Measurements from ENCODE around the gene ATXN7.

Gene ATXN7

GRCh38 chr3:63967675-63968611 is 104.3 kb downstream of the ATXN7 start:
- Histone ChIP-seq H3K9me3 (ENCODE audit: insufficient read depth, low read depth, low read length) (no peaks in the 10 kb centered on the region), H3K9ac (ENCODE audit: low read depth, low read length, poor library complexity, severe bottlenecking) (peak overlapping the region; percentile 84), H3K4me2 (ENCODE audit: low read depth, low read length, poor library complexity, severe bottlenecking) (peak overlapping the region; percentile 96), H3K4me3 (ENCODE audit: low read length, poor library complexity, severe bottlenecking) (peak overlapping the region; percentile 82), H3K79me2 (ENCODE audit: insufficient read depth, low read length) (peaks cover 80% of the 10 kb centered on the region), H3K36me3 (ENCODE audit: insufficient read depth, low read length) (peaks cover 7% of the 10 kb centered on the region; the same call in 1 of the 2 replicates), H3K27me3 (ENCODE audit: insufficient read depth, low read length, poor library complexity, severe bottlenecking) (no peaks in the 10 kb centered on the region), H4K20me1 (ENCODE audit: insufficient read depth, low read length, poor library complexity, severe bottlenecking) (peaks cover 45% of the 10 kb centered on the region), H3K9me2 (replicated peaks; ENCODE audit: low read depth, low read length) (no peaks in the 10 kb centered on the region), H3F3A (ENCODE audit: low read depth) (peaks cover 23% of the 10 kb centered on the region), H3K4me1 (ENCODE audit: insufficient read depth, low read length, poor library complexity, severe bottlenecking) (peaks cover 64% of the 10 kb centered on the region), H2AFZ (ENCODE audit: low read length) (peak overlapping the region; percentile 11; the same call in 1 of the 2 replicates)
- no peak for TF ChIP-seq CTCF (conservative IDR thresholded peaks at IDR 0.05; ENCODE audit: low read length)
- TF ChIP-seq EZH2phosphoT487 (IDR thresholded peaks at IDR 0.05; ENCODE audit: borderline replicate concordance): no peak

- TF ChIP-seq CTCF (conservative IDR thresholded peaks at IDR 0.05; ENCODE audit: low read length) (no peak), EZH2phosphoT487 (IDR thresholded peaks at IDR 0.05; ENCODE audit: borderline replicate concordance) (no peak)
- Histone ChIP-seq H3K4me2 (ENCODE audit: low read depth, low read length, poor library complexity, severe bottlenecking) (peak overlapping the region; percentile 96), H3K27me3 (ENCODE audit: insufficient read depth, low read length, poor library complexity, severe bottlenecking) (no peaks in the 10 kb centered on the region), H3K9me3 (ENCODE audit: insufficient read depth, low read depth, low read length) (no peaks in the 10 kb centered on the region), H3K79me2 (ENCODE audit: insufficient read depth, low read length) (peaks cover 82% of the 10 kb centered on the region), H3K4me3 (ENCODE audit: low read length, poor library complexity, severe bottlenecking) (peak overlapping the region; percentile 82), H3K9ac (ENCODE audit: low read depth, low read length, poor library complexity, severe bottlenecking) (peak overlapping the region; percentile 84), H3K36me3 (ENCODE audit: insufficient read depth, low read length) (peaks cover 5% of the 10 kb centered on the region; the same call in 1 of the 2 replicates), H3F3A (ENCODE audit: low read depth) (peaks cover 23% of the 10 kb centered on the region), H2AFZ (ENCODE audit: low read length) (no peak overlapping the region), H4K20me1 (ENCODE audit: insufficient read depth, low read length, poor library complexity, severe bottlenecking) (peaks cover 47% of the 10 kb centered on the region), H3K4me1 (ENCODE audit: insufficient read depth, low read length, poor library complexity, severe bottlenecking) (peaks cover 64% of the 10 kb centered on the region), H3K9me2 (replicated peaks; ENCODE audit: low read depth, low read length) (no peaks in the 10 kb centered on the region)
These were observed 105.1 kb downstream of the ATXN7 start for GRCh38 chr3:63968612-63969350.

- peaks cover 23% of the 10 kb centered on the region for H3F3A ChIP-seq (ENCODE audit: low read depth)
These were observed 106.2 kb downstream of the ATXN7 start for GRCh38 chr3:63969876-63970275.

More at GRCh38 chr3:63969876-63970275, 106.2 kb downstream of the ATXN7 start:
- Histone ChIP-seq H3K27me3 (ENCODE audit: insufficient read depth, low read length, poor library complexity, severe bottlenecking) (no peaks in the 10 kb centered on the region), H3K9me2 (replicated peaks; ENCODE audit: low read depth, low read length) (no peaks in the 10 kb centered on the region), H3K4me3 (ENCODE audit: low read length, poor library complexity, severe bottlenecking) (peak overlapping the region; percentile 82), H3K79me2 (ENCODE audit: insufficient read depth, low read length) (peaks cover 83% of the 10 kb centered on the region), H4K20me1 (ENCODE audit: insufficient read depth, low read length, poor library complexity, severe bottlenecking) (peaks cover 54% of the 10 kb centered on the region), H2AFZ (ENCODE audit: low read length) (no peak overlapping the region), H3K4me1 (ENCODE audit: insufficient read depth, low read length, poor library complexity, severe bottlenecking) (peaks cover 63% of the 10 kb centered on the region), H3K36me3 (ENCODE audit: insufficient read depth, low read length) (peaks cover 11% of the 10 kb centered on the region; the same call in 1 of the 2 replicates), H3K9me3 (ENCODE audit: insufficient read depth, low read depth, low read length) (no peaks in the 10 kb centered on the region), H3K4me2 (ENCODE audit: low read depth, low read length, poor library complexity, severe bottlenecking) (peak overlapping the region; percentile 96), H3K9ac (ENCODE audit: low read depth, low read length, poor library complexity, severe bottlenecking) (peak overlapping the region; percentile 84)
- no peak for TF ChIP-seq EZH2phosphoT487 (IDR thresholded peaks at IDR 0.05; ENCODE audit: borderline replicate concordance)
- TF ChIP-seq CTCF (conservative IDR thresholded peaks at IDR 0.05; ENCODE audit: low read length): no peak

Data from Loucy (cell line).